Tongue (tissue), 1 donor: ENCODE measurements around the gene AHNAK2. TPM values are rescaled to one million over a fixed set of nuclear protein-coding genes. Genes with fewer than 3 reads are reported as not detected.

ENCODE experiments used
- total RNA-seq: library from RNA; depleted of rRNA; stranded (reverse); fragments of >200 nt; gene quantifications from one replicate; pipeline ENCODE4 v1.2.3, GENCODE V29; 2014

The AHNAK2 gene
- total RNA-seq, 1 donor from 2014 or later = 51.0 TPM

Other genes with a start within 250 kb of the AHNAK2 start
- gene SIVA1, start 225.2 kb downstream of the AHNAK2 start, total RNA-seq = 223 TPM
- gene AKT1, start 182.6 kb downstream of the AHNAK2 start, total RNA-seq = 198 TPM
- gene ZBTB42, start 177.3 kb downstream of the AHNAK2 start, total RNA-seq = 11.3 TPM
- 5.7 TPM for gene CEP170B, start 113.1 kb downstream of the AHNAK2 start, total RNA-seq
- 7.7 TPM for gene PLD4, start 53.5 kb downstream of the AHNAK2 start, total RNA-seq
- gene CLBA1, start 7.4 kb upstream of the AHNAK2 start, total RNA-seq = 6.4 TPM
- gene CDCA4, start 42.7 kb upstream of the AHNAK2 start, total RNA-seq = 23.5 TPM
- 1.5 TPM for gene GPR132, start 87.1 kb upstream of the AHNAK2 start, total RNA-seq
- gene JAG2, start 190.4 kb upstream of the AHNAK2 start, total RNA-seq = 58.5 TPM
- gene NUDT14, start 202.9 kb upstream of the AHNAK2 start, total RNA-seq = 11.5 TPM